HUES6 (cell line): ENCODE measurements around the gene NGEF.

Experiments used
- H3K27ac ChIP-seq: 2 replicates; pipeline ENCODE4 v1.7.0; 2013; ENCODE audit warnings: low read depth, mild to moderate bottlenecking, low read length, inconsistent platforms
- H3K27me3 ChIP-seq: 2 replicates; pipeline ENCODE4 v1.6.1; 2013; ENCODE audit warnings: low read length; ENCODE audit not compliant: control insufficient read depth, insufficient read depth
- H3K36me3 ChIP-seq: 2 replicates; pipeline ENCODE4 v1.6.1; 2013; ENCODE audit warnings: low read length; ENCODE audit not compliant: control insufficient read depth, insufficient read depth
- H3K4me1 ChIP-seq: 2 replicates; pipeline ENCODE4 v1.6.1; 2013; ENCODE audit warnings: low read length; ENCODE audit not compliant: control insufficient read depth, insufficient read depth
- H3K4me3 ChIP-seq: 2 replicates; pipeline ENCODE4 v1.5.1; 2013; ENCODE audit warnings: low read depth, low read length
- H3K9ac ChIP-seq: one replicate; pipeline ENCODE4 v1.6.1; 2013; ENCODE audit warnings: mild to moderate bottlenecking, low read length
- H3K9me3 ChIP-seq: 2 replicates; pipeline ENCODE4 v1.6.1; 2013; ENCODE audit warnings: low read depth, low read length; ENCODE audit not compliant: control insufficient read depth, insufficient read depth

NGEF gene

GRCh38 chr2:233017947-233018346 is 4.9 kb upstream of the NGEF start:
- Histone ChIP-seq H3K9ac (no peak overlapping the region), H3K27me3 (no peaks in the 10 kb centered on the region), H3K4me1 (no peaks in the 10 kb centered on the region), H3K36me3 (no peaks in the 10 kb centered on the region), H3K4me3 (no peak overlapping the region), H3K9me3 (no peaks in the 10 kb centered on the region), H3K27ac (no peak overlapping the region)

GRCh38 chr2:233015019-233015645 is 2.1 kb upstream of the NGEF start:
- Histone ChIP-seq H3K27ac (no peak overlapping the region), H3K4me3 (no peak overlapping the region), H3K27me3 (no peaks in the 10 kb centered on the region), H3K36me3 (no peaks in the 10 kb centered on the region), H3K9me3 (no peaks in the 10 kb centered on the region), H3K9ac (no peak overlapping the region), H3K4me1 (no peaks in the 10 kb centered on the region)

- Histone ChIP-seq H3K9ac (no peak overlapping the region), H3K4me1 (no peaks in the 10 kb centered on the region), H3K27ac (no peak overlapping the region), H3K9me3 (no peaks in the 10 kb centered on the region), H3K4me3 (no peak overlapping the region), H3K36me3 (no peaks in the 10 kb centered on the region), H3K27me3 (no peaks in the 10 kb centered on the region)
Observed at GRCh38 chr2:233013650-233014049, 594 bp upstream of the NGEF start.

- Histone ChIP-seq H3K9ac (no peak overlapping the region), H3K4me3 (no peak overlapping the region), H3K27me3 (no peaks in the 10 kb centered on the region), H3K27ac (no peak overlapping the region), H3K36me3 (no peaks in the 10 kb centered on the region), H3K9me3 (no peaks in the 10 kb centered on the region), H3K4me1 (no peaks in the 10 kb centered on the region)
Observed at GRCh38 chr2:233012301-233012971, 620 bp downstream of the NGEF start.

- Histone ChIP-seq H3K36me3 (no peaks in the 10 kb centered on the region), H3K9me3 (no peaks in the 10 kb centered on the region), H3K4me1 (no peaks in the 10 kb centered on the region), H3K4me3 (no peak overlapping the region), H3K9ac (no peak overlapping the region), H3K27ac (no peak overlapping the region), H3K27me3 (no peaks in the 10 kb centered on the region)
Observed at GRCh38 chr2:233011702-233012131, 1.3 kb downstream of the NGEF start.

GRCh38 chr2:233011268-233011650 is 1.8 kb downstream of the NGEF start:
- Histone ChIP-seq H3K4me1 (no peaks in the 10 kb centered on the region), H3K9me3 (no peaks in the 10 kb centered on the region), H3K36me3 (no peaks in the 10 kb centered on the region), H3K4me3 (no peak overlapping the region), H3K27ac (no peak overlapping the region), H3K9ac (no peak overlapping the region), H3K27me3 (no peaks in the 10 kb centered on the region)

- Histone ChIP-seq H3K4me1 (no peaks in the 10 kb centered on the region), H3K4me3 (no peak overlapping the region), H3K27me3 (no peaks in the 10 kb centered on the region), H3K36me3 (no peaks in the 10 kb centered on the region), H3K27ac (no peak overlapping the region), H3K9me3 (no peaks in the 10 kb centered on the region), H3K9ac (no peak overlapping the region)
Observed at GRCh38 chr2:233010569-233011267, 2.3 kb downstream of the NGEF start.

- no peaks in the 10 kb centered on the region for H3K4me1 ChIP-seq
Observed at GRCh38 chr2:233009661-233010060, 3.4 kb downstream of the NGEF start.

GRCh38 chr2:233007739-233008138 is 5.3 kb downstream of the NGEF start:
- Histone ChIP-seq H3K9ac (no peak overlapping the region), H3K36me3 (no peaks in the 10 kb centered on the region), H3K27me3 (no peaks in the 10 kb centered on the region), H3K27ac (no peak overlapping the region), H3K9me3 (no peaks in the 10 kb centered on the region), H3K4me1 (no peaks in the 10 kb centered on the region), H3K4me3 (no peak overlapping the region)

More at GRCh38 chr2:233009661-233010060, 3.4 kb downstream of the NGEF start:
- H3K9ac ChIP-seq = no peak overlapping the region
- no peak overlapping the region for H3K27ac ChIP-seq
- no peaks in the 10 kb centered on the region for H3K9me3 ChIP-seq
- H3K27me3 ChIP-seq = no peaks in the 10 kb centered on the region
- H3K4me3 ChIP-seq = no peak overlapping the region
- H3K36me3 ChIP-seq = no peaks in the 10 kb centered on the region

- Histone ChIP-seq H3K4me1 (no peaks in the 10 kb centered on the region), H3K9ac (no peak overlapping the region), H3K4me3 (no peak overlapping the region), H3K27me3 (no peaks in the 10 kb centered on the region), H3K9me3 (no peaks in the 10 kb centered on the region), H3K27ac (no peak overlapping the region), H3K36me3 (no peaks in the 10 kb centered on the region)
Observed at GRCh38 chr2:233007270-233007669, 5.8 kb downstream of the NGEF start.

GRCh38 chr2:233006648-233007047 is 6.4 kb downstream of the NGEF start:
- H3K4me3 ChIP-seq = no peak overlapping the region
- H3K36me3 ChIP-seq = no peaks in the 10 kb centered on the region
- no peak overlapping the region for H3K9ac ChIP-seq
- H3K27me3 ChIP-seq = no peaks in the 10 kb centered on the region
- H3K4me1 ChIP-seq = no peaks in the 10 kb centered on the region
- H3K9me3 ChIP-seq = no peaks in the 10 kb centered on the region
- no peak overlapping the region for H3K27ac ChIP-seq
